PFSK-1 (cell line): ENCODE results near the gene PRR9.

Source experiments
- POLR2AphosphoS5 ChIP-seq: IDR thresholded peaks from 2 replicates; pipeline ENCODE4 v1.6.1; 2012; ENCODE audit warnings: low read depth, mild to moderate bottlenecking, control low read depth, low read length, moderate library complexity
- SIN3A ChIP-seq: IDR thresholded peaks from 2 replicates; pipeline ENCODE4 v1.6.1; 2012; ENCODE audit warnings: mild to moderate bottlenecking, low read length, moderate library complexity, borderline replicate concordance; ENCODE audit not compliant: insufficient read depth

DNA sequence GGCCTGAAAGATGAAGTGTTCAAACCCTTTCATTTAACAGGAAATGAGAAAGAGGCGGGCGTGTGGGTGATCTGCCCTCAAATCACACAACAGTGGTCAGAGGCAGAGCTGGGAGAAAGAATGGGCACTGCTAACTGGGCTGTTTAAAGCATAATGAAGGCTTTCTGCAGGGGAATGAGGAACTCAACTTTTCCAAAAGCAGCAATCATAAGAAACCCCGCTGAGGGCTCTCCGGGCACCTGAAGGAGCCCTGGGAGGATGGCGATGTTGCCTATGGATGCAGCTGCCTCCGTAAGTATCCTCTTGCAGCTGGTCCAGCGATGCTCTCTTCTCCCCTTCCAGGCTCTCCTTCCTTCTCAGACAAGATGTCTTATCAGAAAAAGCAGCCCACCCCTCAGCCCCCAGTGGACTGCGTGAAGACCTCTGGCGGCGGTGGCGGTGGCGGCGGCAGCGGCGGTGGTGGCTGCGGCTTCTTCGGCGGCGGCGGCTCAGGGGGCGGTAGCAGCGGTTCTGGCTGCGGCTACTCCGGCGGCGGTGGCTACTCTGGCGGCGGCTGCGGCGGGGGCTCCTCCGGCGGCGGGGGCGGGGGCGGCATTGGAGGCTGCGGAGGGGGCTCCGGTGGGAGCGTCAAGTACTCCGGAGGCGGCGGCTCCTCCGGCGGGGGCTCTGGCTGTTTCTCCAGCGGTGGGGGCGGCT is 43.3 kb downstream of the PRR9 start:
- no peak for TF ChIP-seq POLR2AphosphoS5
- no peak for TF ChIP-seq SIN3A
